ENCODE results near the gene GTF3C4. TPM values are rescaled to one million over a fixed set of nuclear protein-coding genes. Genes with fewer than 3 reads are reported as not detected.
A peak's percentile ranks its signal among the peaks of the same experiment; 100 is the strongest.

The GTF3C4 gene
- total RNA-seq, 6 donors from 2014 or later = 6.4 to 20.9 (median 14.2) TPM

DNA sequence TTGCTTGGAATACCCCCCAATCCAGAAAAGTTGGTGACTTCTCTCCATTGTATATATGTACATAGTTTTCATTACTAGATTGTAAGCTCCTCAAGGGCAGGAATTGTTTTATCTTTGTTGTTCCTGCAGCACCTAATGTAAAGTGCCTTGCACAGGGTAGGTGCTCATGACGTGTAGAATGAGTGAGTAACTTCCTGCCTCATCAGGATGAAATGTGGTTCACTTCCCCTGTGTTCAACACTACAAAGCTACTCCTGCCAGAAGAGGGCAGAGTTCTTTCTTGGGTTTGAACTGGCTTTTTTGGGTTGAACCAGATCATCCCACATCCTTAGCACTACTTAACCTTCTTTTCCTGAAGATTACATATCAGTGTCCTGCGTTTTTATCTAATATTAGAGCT lies 23.9 kb downstream of the GTF3C4 start:
- Histone ChIP-seq H3K27me3 (no peaks in the 10 kb centered on the region), H3K9me3 (peaks cover 9 to 21% (median 20%) of the 10 kb centered on the region in 4 donors), H3K36me3 (peaks cover 2 to 24% (median 12%) of the 10 kb centered on the region in 4 donors), H3K4me3 (no peak overlapping the region), H3K27ac (no peak overlapping the region), H3K4me1 (no peaks in the 10 kb centered on the region)
- peak in 1 of 2 donors; percentile 24 for ATAC-seq (ENCODE audit: low FRiP score in 2 of 2)
- TF ChIP-seq EP300 (IDR thresholded peaks at IDR 0.05) = no peak
- TF ChIP-seq POLR2A (IDR thresholded peaks at IDR 0.05) = no peak
- TF ChIP-seq, protein P1, sequence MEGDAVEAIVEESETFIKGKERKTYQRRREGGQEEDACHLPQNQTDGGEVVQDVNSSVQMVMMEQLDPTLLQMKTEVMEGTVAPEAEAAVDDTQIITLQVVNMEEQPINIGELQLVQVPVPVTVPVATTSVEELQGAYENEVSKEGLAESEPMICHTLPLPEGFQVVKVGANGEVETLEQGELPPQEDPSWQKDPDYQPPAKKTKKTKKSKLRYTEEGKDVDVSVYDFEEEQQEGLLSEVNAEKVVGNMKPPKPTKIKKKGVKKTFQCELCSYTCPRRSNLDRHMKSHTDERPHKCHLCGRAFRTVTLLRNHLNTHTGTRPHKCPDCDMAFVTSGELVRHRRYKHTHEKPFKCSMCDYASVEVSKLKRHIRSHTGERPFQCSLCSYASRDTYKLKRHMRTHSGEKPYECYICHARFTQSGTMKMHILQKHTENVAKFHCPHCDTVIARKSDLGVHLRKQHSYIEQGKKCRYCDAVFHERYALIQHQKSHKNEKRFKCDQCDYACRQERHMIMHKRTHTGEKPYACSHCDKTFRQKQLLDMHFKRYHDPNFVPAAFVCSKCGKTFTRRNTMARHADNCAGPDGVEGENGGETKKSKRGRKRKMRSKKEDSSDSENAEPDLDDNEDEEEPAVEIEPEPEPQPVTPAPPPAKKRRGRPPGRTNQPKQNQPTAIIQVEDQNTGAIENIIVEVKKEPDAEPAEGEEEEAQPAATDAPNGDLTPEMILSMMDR (IDR thresholded peaks at IDR 0.05) = no peak
- no peak for TF ChIP-seq POLR2AphosphoS5 (IDR thresholded peaks at IDR 0.05)
- DNase-seq = no peak
- 28 to 34% methylated on average over 2 of the region's 2 CpGs for WGBS, 2 donors

DNA sequence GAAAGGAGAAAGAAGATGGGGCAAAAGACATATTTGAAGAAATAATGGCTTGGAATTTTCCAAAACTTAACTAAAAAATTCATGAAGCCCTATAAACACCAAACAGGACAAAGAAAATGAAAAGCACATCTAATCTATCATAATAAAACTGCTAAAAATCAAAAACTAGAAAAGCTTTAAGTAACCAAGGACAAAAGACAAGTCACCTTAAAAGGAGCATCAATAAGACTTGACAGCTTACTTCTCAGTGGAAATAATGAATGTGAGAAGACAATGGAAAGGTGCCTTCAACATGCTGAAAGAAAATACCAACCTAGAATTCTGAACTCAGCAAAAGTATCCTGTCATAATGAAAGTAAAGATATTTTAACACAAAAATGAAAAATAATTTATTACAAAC lies 27.0 kb downstream of the GTF3C4 start:
- Histone ChIP-seq H3K36me3 (no peaks in the 10 kb centered on the region), H3K9me3 (peaks cover 9 to 21% (median 20%) of the 10 kb centered on the region in 4 donors), H3K4me3 (no peak overlapping the region), H3K27ac (no peak overlapping the region), H3K4me1 (peaks cover 0 to 3% (median 0%) of the 10 kb centered on the region in 4 donors), H3K27me3 (no peaks in the 10 kb centered on the region)
- ATAC-seq (ENCODE audit: low FRiP score in 2 of 2) = no peak
- TF ChIP-seq POLR2A (IDR thresholded peaks at IDR 0.05) = no peak
- no peak for TF ChIP-seq POLR2AphosphoS5 (IDR thresholded peaks at IDR 0.05)
- TF ChIP-seq, protein P1 (IDR thresholded peaks at IDR 0.05) = no peak
- no peak for TF ChIP-seq EP300 (IDR thresholded peaks at IDR 0.05)
- DNase-seq = no peak

DNA sequence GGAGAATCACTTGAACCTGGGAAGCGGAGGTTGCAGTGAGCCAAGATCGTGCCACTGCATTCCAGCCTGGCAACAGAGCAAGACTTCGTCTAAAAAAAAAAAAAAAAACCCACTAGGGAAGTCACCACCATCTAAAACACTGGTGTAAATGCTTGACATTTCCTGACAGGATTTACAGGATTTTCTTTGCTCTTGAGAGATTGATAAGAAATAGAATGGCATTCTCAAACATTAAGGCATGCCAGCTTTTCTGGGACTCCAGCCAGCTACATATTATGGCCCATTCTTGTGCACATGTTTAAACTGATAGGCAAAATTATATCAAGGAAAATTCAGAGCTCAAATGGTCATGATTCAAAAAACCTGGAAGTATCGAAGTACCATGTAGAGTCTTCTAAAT lies 28.7 kb downstream of the GTF3C4 start:
- no peak for ATAC-seq (ENCODE audit: low FRiP score in 2 of 2)
- Histone ChIP-seq H3K27me3 (no peaks in the 10 kb centered on the region), H3K9me3 (peaks cover 9 to 21% (median 20%) of the 10 kb centered on the region in 4 donors), H3K4me3 (no peak overlapping the region), H3K27ac (peak overlapping the region in 1 of 4 donors; percentile 8), H3K4me1 (peaks cover 0 to 10% (median 0%) of the 10 kb centered on the region in 4 donors), H3K36me3 (no peaks in the 10 kb centered on the region)
- 19 to 20% methylated on average over 4 of the region's 4 CpGs for WGBS, 2 donors
- TF ChIP-seq POLR2A (IDR thresholded peaks at IDR 0.05) = no peak
- TF ChIP-seq EP300 (IDR thresholded peaks at IDR 0.05) = peak in 1 of 4 donors; percentile 42
- peak in 1 of 2 donors; percentile 64 for DNase-seq

DNA sequence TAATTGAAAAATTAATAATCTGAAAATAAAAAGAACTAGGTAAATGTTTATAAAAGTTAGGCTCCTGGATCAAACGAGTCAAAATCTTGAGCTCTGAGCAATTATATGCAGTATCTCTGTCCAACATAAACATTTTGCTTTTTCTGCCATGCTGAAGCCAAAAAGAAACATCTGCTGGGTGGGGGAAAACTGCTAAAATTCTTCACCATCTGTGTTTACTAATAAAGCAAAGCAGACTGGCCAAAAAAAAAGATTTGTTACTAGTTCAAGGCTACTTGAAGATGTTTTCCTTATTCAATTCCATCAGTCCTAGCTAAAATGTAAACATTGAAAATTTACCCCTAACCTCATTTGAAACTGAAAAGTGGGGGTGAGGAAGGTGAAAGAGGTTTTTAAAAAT lies 29.7 kb downstream of the GTF3C4 start:
- DNase-seq (no peak), ATAC-seq (ENCODE audit: low FRiP score in 2 of 2) (no peak)
- Histone ChIP-seq H3K4me1 (peaks cover 0 to 12% (median 0%) of the 10 kb centered on the region in 4 donors), H3K9me3 (peaks cover 9 to 21% (median 20%) of the 10 kb centered on the region in 4 donors), H3K27me3 (no peaks in the 10 kb centered on the region), H3K4me3 (no peak overlapping the region), H3K27ac (no peak overlapping the region), H3K36me3 (no peaks in the 10 kb centered on the region)
- 38 to 46% methylated on average over 1 of the region's 1 CpG for WGBS, 2 donors
- TF ChIP-seq EP300 (IDR thresholded peaks at IDR 0.05) (no peak), POLR2A (IDR thresholded peaks at IDR 0.05) (no peak), POLR2AphosphoS5 (IDR thresholded peaks at IDR 0.05) (no peak)
- TF ChIP-seq, protein P1 (IDR thresholded peaks at IDR 0.05) = no peak

DNA sequence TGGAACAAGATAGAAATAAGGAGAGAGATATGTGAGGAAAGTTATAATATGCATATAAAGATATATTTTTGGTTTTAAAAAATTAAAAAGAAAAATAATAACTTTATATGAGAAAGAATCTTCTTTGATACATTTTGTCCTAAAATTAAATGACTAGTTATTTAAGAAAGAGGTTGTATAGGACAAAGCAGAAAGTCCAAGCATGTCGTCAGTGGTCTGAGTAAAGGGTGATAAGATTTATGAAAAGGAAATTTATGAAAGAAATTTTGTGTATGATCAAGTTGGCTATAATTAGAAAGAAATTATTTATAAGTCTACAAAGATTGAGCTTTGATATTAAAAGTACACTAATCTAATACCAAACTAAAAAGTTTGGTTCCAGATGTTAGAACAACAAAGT lies 32.0 kb downstream of the GTF3C4 start:
- ATAC-seq (ENCODE audit: low FRiP score in 2 of 2) (no peak), DNase-seq (no peak)
- no peak overlapping the region for H3K27ac ChIP-seq
- TF ChIP-seq, protein P1 (IDR thresholded peaks at IDR 0.05) = no peak
- no peak for TF ChIP-seq EP300 (IDR thresholded peaks at IDR 0.05)
- no peak for TF ChIP-seq POLR2AphosphoS5 (IDR thresholded peaks at IDR 0.05)
- no peak for TF ChIP-seq POLR2A (IDR thresholded peaks at IDR 0.05)
- no peaks in the 10 kb centered on the region for H3K27me3 ChIP-seq
- no peak overlapping the region for H3K4me3 ChIP-seq
- H3K4me1 ChIP-seq = peaks cover 0 to 12% (median 0%) of the 10 kb centered on the region in 4 donors
- H3K36me3 ChIP-seq = no peaks in the 10 kb centered on the region
- peaks cover 6 to 13% (median 10%) of the 10 kb centered on the region in 4 donors for H3K9me3 ChIP-seq
- 0 to 3% methylated on average over 1 of the region's 1 CpG for WGBS, 2 donors
